Liver (tissue), 9 donors: ENCODE measurements around the gene AMBRA1. TPM values are rescaled to one million over a fixed set of nuclear protein-coding genes. Genes with fewer than 3 reads are reported as not detected.

Experiments
- DNase-seq: peaks from one replicate; pipeline ENCODE4 v3.0.0-alpha.2; 2017; ENCODE audit warnings: low spot score
- H3K27ac ChIP-seq, 2 donors: one replicate each; pipeline ENCODE4 v1.7.0; 2013; ENCODE audit warnings: inconsistent platforms in 2 of 2, low read length in 2 of 2, control low read depth in 1 of 2, low read depth in 1 of 2, mild to moderate bottlenecking in 1 of 2
- H3K27me3 ChIP-seq, 4 donors: one replicate each; pipeline versions ENCODE4 v1.6.1 to v1.7.0; 2013; ENCODE audit warnings: low read length in 3 of 4, inconsistent platforms in 1 of 4, mild to moderate bottlenecking in 1 of 4, moderate library complexity in 1 of 4; ENCODE audit not compliant: control insufficient read depth in 4 of 4, insufficient read depth in 4 of 4
- H3K36me3 ChIP-seq, 4 donors: one replicate each; pipeline versions ENCODE4 v1.6.1 to v1.7.0; 2013; ENCODE audit warnings: low read length in 3 of 4, mild to moderate bottlenecking in 3 of 4, low read depth in 1 of 4, moderate library complexity in 1 of 4; ENCODE audit not compliant: control insufficient read depth in 4 of 4, insufficient read depth in 3 of 4
- H3K4me1 ChIP-seq, 4 donors: one replicate each; pipeline versions ENCODE4 v1.6.1 to v1.7.0; 2013; ENCODE audit warnings: low read length in 3 of 4, mild to moderate bottlenecking in 3 of 4, moderate library complexity in 1 of 4; ENCODE audit not compliant: control insufficient read depth in 4 of 4, insufficient read depth in 4 of 4
- H3K4me3 ChIP-seq, 3 donors: one replicate each; pipeline versions ENCODE4 v1.6.1 to v1.7.0; 2013; ENCODE audit warnings: low read length in 3 of 3, control low read depth in 1 of 3, low read depth in 1 of 3, mild to moderate bottlenecking in 1 of 3
- H3K9ac ChIP-seq, 2 donors: one replicate each; pipeline ENCODE4 v1.7.0; 2013; ENCODE audit warnings: low read length in 2 of 2, mild to moderate bottlenecking in 2 of 2, moderate library complexity in 2 of 2, control low read depth in 1 of 2, low read depth in 1 of 2
- H3K9me3 ChIP-seq, 4 donors: one replicate each; pipeline versions ENCODE4 v1.6.1 to v1.7.0; 2013; ENCODE audit warnings: low read length in 3 of 4; ENCODE audit not compliant: control insufficient read depth in 4 of 4
- ATF3 ChIP-seq: IDR thresholded peaks from 2 replicates; pipeline ENCODE4 v1.6.1; 2016; ENCODE audit warnings: antibody characterized with exemption
- EGR1 ChIP-seq, 2 donors: IDR thresholded peaks; 2 replicates each; pipeline ENCODE4 v1.6.1; 2016 to 2018; ENCODE audit warnings: antibody characterized with exemption in 2 of 2, low read depth in 2 of 2
- FOXA1 ChIP-seq: IDR thresholded peaks from 2 replicates; pipeline ENCODE4 v1.6.1; 2016; ENCODE audit warnings: antibody characterized with exemption
- FOXA2 ChIP-seq: IDR thresholded peaks from 2 replicates; pipeline ENCODE4 v1.6.1; 2016; ENCODE audit warnings: antibody characterized with exemption
- GABPA ChIP-seq, 2 donors: IDR thresholded peaks in 1 of 2; conservative IDR thresholded peaks in 1 of 2; 2 replicates each; pipeline ENCODE4 v1.6.1; 2016; ENCODE audit warnings: antibody characterized with exemption in 2 of 2, mild to moderate bottlenecking in 1 of 2, moderate library complexity in 1 of 2
- HNF4A ChIP-seq, 2 donors: conservative IDR thresholded peaks; 2 replicates each; pipeline ENCODE4 v1.6.1; 2016; ENCODE audit warnings: antibody characterized with exemption in 2 of 2, mild to moderate bottlenecking in 2 of 2
- HNF4G ChIP-seq: IDR thresholded peaks from 2 replicates; pipeline ENCODE4 v1.6.1; 2016; ENCODE audit warnings: antibody characterized with exemption
- JUND ChIP-seq, 2 donors: IDR thresholded peaks; 2 replicates each; pipeline ENCODE4 v1.6.1; 2016; ENCODE audit warnings: antibody characterized with exemption in 2 of 2
- MAX ChIP-seq: IDR thresholded peaks from 2 replicates; pipeline ENCODE4 v1.6.1; 2016; ENCODE audit warnings: antibody characterized with exemption
- NR2F2 ChIP-seq: IDR thresholded peaks from 2 replicates; pipeline ENCODE4 v1.6.1; 2016; ENCODE audit warnings: antibody characterized with exemption
- RAD21 ChIP-seq, 2 donors: IDR thresholded peaks; 2 replicates each; pipeline ENCODE4 v1.6.1; 2016; ENCODE audit warnings: antibody characterized with exemption in 2 of 2, mild to moderate bottlenecking in 2 of 2
- RXRA ChIP-seq, 2 donors: IDR thresholded peaks; 2 replicates each; pipeline ENCODE4 v1.6.1; 2017 to 2018; ENCODE audit warnings: antibody characterized with exemption in 2 of 2, mild to moderate bottlenecking in 1 of 2
- SP1 ChIP-seq: IDR thresholded peaks from 2 replicates; pipeline ENCODE4 v1.6.1; 2018; ENCODE audit warnings: antibody characterized with exemption, mild to moderate bottlenecking
- TAF1 ChIP-seq: conservative IDR thresholded peaks from 2 replicates; pipeline ENCODE4 v1.6.1; 2016; ENCODE audit warnings: antibody characterized with exemption, mild to moderate bottlenecking
- YY1 ChIP-seq: IDR thresholded peaks from 2 replicates; pipeline ENCODE4 v1.6.1; 2016; ENCODE audit warnings: antibody characterized with exemption, mild to moderate bottlenecking
- WGBS: extraction: QIAGEN DNeasy Blood & Tissue Kit; methylation state at CpG from one replicate; pipeline ENCODE4 v1.1.7; 2013; 5-methylcytosine and 5-hydroxymethylcytosine counted together
- polyA plus RNA-seq, 2 donors: library from polyadenylated mRNA; stranded (reverse) in 1 of 2; unstranded in 1 of 2; fragments of 200-250 nt in 1 of 2; fragments of >200 nt in 1 of 2; fragmentation: Nextera tagmentation in 1 of 2; extraction: Ambion mirVana in 1 of 2; gene quantifications; one replicate each; pipeline versions ENCODE4 v1.2.1 to v1.2.3, GENCODE V29; 2013 to 2015
- total RNA-seq, 2 donors: library from RNA; depleted of rRNA; stranded (reverse); fragments of >200 nt; gene quantifications; one replicate each; pipeline ENCODE4 v1.2.3, GENCODE V29; 2014
- TF ChIP-seq, protein P1 (sequence below): fragments of 150-350 bp; IDR thresholded peaks from 2 replicates; pipeline ENCODE4 v1.5.1; 2017; ENCODE audit warnings: improper control_type of control experiment, low read depth, low read length; ENCODE audit not compliant: missing input control
- TF ChIP-seq, protein P2 (sequence below): IDR thresholded peaks from 2 replicates; pipeline ENCODE4 v1.6.1; 2016; ENCODE audit warnings: antibody characterized with exemption
- donor health status: healthy.
- donor health status: healthy.
- donor health status: healthy.
- donor health status: healthy.
- donor health status: healthy.

The AMBRA1 gene
- total and polyA plus RNA-seq, 4 donors, result 3.7 to 25.7 (median 15.1) TPM

DNA sequence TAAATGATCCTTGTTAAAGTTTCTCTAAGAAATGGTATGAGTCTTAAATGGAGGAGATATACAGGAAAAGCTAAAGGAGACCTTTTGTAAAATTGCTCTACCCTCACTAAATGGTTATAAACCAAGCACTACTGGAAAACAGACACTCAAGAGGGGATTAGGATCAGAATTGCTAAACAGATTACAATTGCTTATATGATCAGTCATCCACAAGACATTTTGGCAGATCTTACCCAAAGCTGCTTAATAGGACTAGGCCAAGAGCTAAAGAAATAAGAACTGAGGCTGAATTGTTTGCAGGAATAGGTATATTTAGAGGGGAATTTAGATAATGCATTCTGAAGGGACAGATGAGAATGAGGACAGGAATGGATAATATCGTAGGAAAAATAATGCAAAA, 13.7 kb upstream of the AMBRA1 start (continued):
- TF ChIP-seq MAX (no peak), YY1 (no peak), FOXA1 (no peak), ATF3 (no peak)
- TF ChIP-seq, protein P1, sequence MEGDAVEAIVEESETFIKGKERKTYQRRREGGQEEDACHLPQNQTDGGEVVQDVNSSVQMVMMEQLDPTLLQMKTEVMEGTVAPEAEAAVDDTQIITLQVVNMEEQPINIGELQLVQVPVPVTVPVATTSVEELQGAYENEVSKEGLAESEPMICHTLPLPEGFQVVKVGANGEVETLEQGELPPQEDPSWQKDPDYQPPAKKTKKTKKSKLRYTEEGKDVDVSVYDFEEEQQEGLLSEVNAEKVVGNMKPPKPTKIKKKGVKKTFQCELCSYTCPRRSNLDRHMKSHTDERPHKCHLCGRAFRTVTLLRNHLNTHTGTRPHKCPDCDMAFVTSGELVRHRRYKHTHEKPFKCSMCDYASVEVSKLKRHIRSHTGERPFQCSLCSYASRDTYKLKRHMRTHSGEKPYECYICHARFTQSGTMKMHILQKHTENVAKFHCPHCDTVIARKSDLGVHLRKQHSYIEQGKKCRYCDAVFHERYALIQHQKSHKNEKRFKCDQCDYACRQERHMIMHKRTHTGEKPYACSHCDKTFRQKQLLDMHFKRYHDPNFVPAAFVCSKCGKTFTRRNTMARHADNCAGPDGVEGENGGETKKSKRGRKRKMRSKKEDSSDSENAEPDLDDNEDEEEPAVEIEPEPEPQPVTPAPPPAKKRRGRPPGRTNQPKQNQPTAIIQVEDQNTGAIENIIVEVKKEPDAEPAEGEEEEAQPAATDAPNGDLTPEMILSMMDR, result no peak

- peaks cover 0 to 4% (median 0%) of the 10 kb centered on the region in 4 donors for H3K36me3 ChIP-seq
- H3K9me3 ChIP-seq, result no peaks in the 10 kb centered on the region
- WGBS, result 92% methylated on average over 1 of the region's 1 CpG
- no peaks in the 10 kb centered on the region for H3K27me3 ChIP-seq
- H3K4me3 ChIP-seq, result no peak overlapping the region
- DNase-seq, result no peak
- no peak for TF ChIP-seq NR2F2
- no peak for TF ChIP-seq TAF1
- TF ChIP-seq ATF3, result no peak
- no peak for TF ChIP-seq HNF4G
- TF ChIP-seq EGR1 (IDR thresholded peaks at IDR 0.05; ENCODE audit: low read depth in 2 of 2), result no peak
- TF ChIP-seq, protein P1, result no peak
- TF ChIP-seq JUND (IDR thresholded peaks at IDR 0.05), result no peak
- H3K4me1 ChIP-seq, result no peaks in the 10 kb centered on the region
- H3K27ac ChIP-seq, result no peak overlapping the region
- no peak overlapping the region for H3K9ac ChIP-seq
Measured at GRCh38 chr11:46604796-46605195, 11.0 kb upstream of the AMBRA1 start.

GRCh38 chr11:46603704-46604308, 10.0 kb upstream of the AMBRA1 start:
- Histone ChIP-seq H3K27ac (no peak overlapping the region), H3K4me3 (no peak overlapping the region), H3K4me1 (no peaks in the 10 kb centered on the region), H3K9ac (no peak overlapping the region), H3K27me3 (no peaks in the 10 kb centered on the region), H3K36me3 (peaks cover 0 to 4% (median 0%) of the 10 kb centered on the region in 4 donors), H3K9me3 (no peaks in the 10 kb centered on the region)
- DNase-seq, result no peak
- 95% methylated on average over 15 of the region's 15 CpGs for WGBS
- no peak for TF ChIP-seq HNF4G
- no peak for TF ChIP-seq HNF4A (conservative IDR thresholded peaks at IDR 0.05)
- TF ChIP-seq FOXA1, result no peak
- TF ChIP-seq YY1, result no peak
- no peak for TF ChIP-seq JUND (IDR thresholded peaks at IDR 0.05)
- TF ChIP-seq RXRA (IDR thresholded peaks at IDR 0.05), result no peak
- no peak for TF ChIP-seq MAX
- TF ChIP-seq GABPA (IDR thresholded peaks at IDR 0.05 in 1 of 2, conservative IDR thresholded peaks at IDR 0.05 in 1 of 2), result no peak
- no peak for TF ChIP-seq RAD21 (IDR thresholded peaks at IDR 0.05)
- TF ChIP-seq, protein P2, sequence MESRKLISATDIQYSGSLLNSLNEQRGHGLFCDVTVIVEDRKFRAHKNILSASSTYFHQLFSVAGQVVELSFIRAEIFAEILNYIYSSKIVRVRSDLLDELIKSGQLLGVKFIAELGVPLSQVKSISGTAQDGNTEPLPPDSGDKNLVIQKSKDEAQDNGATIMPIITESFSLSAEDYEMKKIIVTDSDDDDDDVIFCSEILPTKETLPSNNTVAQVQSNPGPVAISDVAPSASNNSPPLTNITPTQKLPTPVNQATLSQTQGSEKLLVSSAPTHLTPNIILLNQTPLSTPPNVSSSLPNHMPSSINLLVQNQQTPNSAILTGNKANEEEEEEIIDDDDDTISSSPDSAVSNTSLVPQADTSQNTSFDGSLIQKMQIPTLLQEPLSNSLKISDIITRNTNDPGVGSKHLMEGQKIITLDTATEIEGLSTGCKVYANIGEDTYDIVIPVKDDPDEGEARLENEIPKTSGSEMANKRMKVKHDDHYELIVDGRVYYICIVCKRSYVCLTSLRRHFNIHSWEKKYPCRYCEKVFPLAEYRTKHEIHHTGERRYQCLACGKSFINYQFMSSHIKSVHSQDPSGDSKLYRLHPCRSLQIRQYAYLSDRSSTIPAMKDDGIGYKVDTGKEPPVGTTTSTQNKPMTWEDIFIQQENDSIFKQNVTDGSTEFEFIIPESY, result no peak
- TF ChIP-seq, protein P1, result no peak
- TF ChIP-seq SP1, result no peak
- no peak for TF ChIP-seq FOXA2
- TF ChIP-seq ATF3, result no peak
